Heart right ventricle (tissue), 16 donors: ENCODE measurements around the gene CHST12. TPM values are rescaled to one million over a fixed set of nuclear protein-coding genes. Genes with fewer than 3 reads are reported as not detected.

Experiments used
- ATAC-seq, 8 donors: fragments of 200-7000 bp; cut with Tn5 transposase; one replicate each; pipeline ENCODE4 v1.9.1; 2020; ENCODE audit warnings: mild to moderate bottlenecking in 8 of 8, moderate library complexity in 8 of 8, moderate number of reproducible peaks in 1 of 8
- DNase-seq, 2 donors: peaks; one replicate each; pipeline ENCODE4 v3.0.0-alpha.2; 2020
- H3K27ac ChIP-seq, 10 donors: fragments of 200-600 bp; sonication (generic) in 2 of 10; one replicate each; pipeline versions ENCODE4 v1.5.0 to v1.8.0; 2020 to 2022; ENCODE audit warnings: mild to moderate bottlenecking in 3 of 10
- H3K27me3 ChIP-seq, 7 donors: fragments of 200-600 bp; one replicate each; pipeline ENCODE4 v1.8.0; 2021 to 2022; ENCODE audit warnings: mild to moderate bottlenecking in 2 of 7
- H3K36me3 ChIP-seq, 9 donors: fragments of 200-600 bp; sonication (generic) in 1 of 9; one replicate each; pipeline versions ENCODE4 v1.5.0 to v1.8.0; 2020 to 2022; ENCODE audit warnings: mild to moderate bottlenecking in 2 of 9
- H3K4me1 ChIP-seq, 9 donors: fragments of 200-600 bp; sonication (generic) in 1 of 9; one replicate each; pipeline versions ENCODE4 v1.5.0 to v1.8.0; 2020 to 2022; ENCODE audit warnings: mild to moderate bottlenecking in 4 of 9
- H3K4me3 ChIP-seq, 10 donors: fragments of 200-600 bp; sonication (generic) in 2 of 10; one replicate each; pipeline versions ENCODE4 v1.5.0 to v1.8.0; 2020 to 2022; ENCODE audit warnings: mild to moderate bottlenecking in 7 of 10, moderate library complexity in 2 of 10
- H3K9me3 ChIP-seq, 11 donors: fragments of 200-600 bp in 10 of 11; sonication (generic) in 2 of 11; one replicate each; pipeline versions ENCODE4 v1.5.0 to v1.8.0; 2013 to 2022; ENCODE audit warnings: mild to moderate bottlenecking in 2 of 11, control low read depth in 1 of 11, moderate library complexity in 1 of 11
- WGBS, 2 donors: extraction: QIAGEN DNeasy Blood & Tissue Kit; methylation state at CpG; one replicate each; pipeline ENCODE4 v1.1.7; 2013; ENCODE audit warnings: inconsistent platforms in 1 of 2; 5-methylcytosine and 5-hydroxymethylcytosine counted together
- intact Hi-C, 10 donors: fragments of 100-400 bp; cut with DNase I; formaldehyde crosslinking; loops; one replicate each; pipeline versions ENCODE4 v1.11.1 to v1.14.2; 2022
- polyA plus RNA-seq, 2 donors: library from polyadenylated mRNA; stranded (reverse); fragments of 200-250 nt; gene quantifications; one replicate each; pipeline ENCODE4 v1.2.3, GENCODE V29; 2013
- total RNA-seq, 10 donors: library from RNA; stranded (reverse); fragmentation: NEBNext Ultra II Directional in 3 of 10; extraction: Animal tissue kit (Norgen Biotek cat#: 25700) in 3 of 10; gene quantifications; one replicate each; pipeline versions ENCODE4 v1.2.1 to v1.2.4, GENCODE V29; 2021 to 2023
- TF ChIP-seq, protein P1 (sequence below), 9 donors: fragments of 200-600 bp; sonication (generic) in 2 of 9; IDR thresholded peaks; one replicate each; pipeline versions ENCODE4 v1.5.0 to v1.8.0; 2021 to 2022; ENCODE audit warnings: antibody characterized with exemption in 9 of 9, mild to moderate bottlenecking in 5 of 9, moderate library complexity in 1 of 9
- donor health status: Arrhythmogenic right ventricular cardiomyopathy.
- donor health status: ischemic (EF 13 %, LVEDD 7.1; RV severe dilation, severe dysfunction).
- donor health status: healthy with polysubstance abuse.
- donor health status: DM: no; HTN: yes; CAD: no.
- donor health status: DM: no; HTN: no; CAD: no.
- donor health status: ischemic (EF 25% LVEDD 6.9; RV normal size, moderate dysfunction).
- donor health status: ischemic (EF 25% LVEDD 5.7; RV mildly dilated, moderate dysfunction).
- donor health status: healthy.
- donor health status: DM: yes; HTN: yes; CAD: no.
- donor health status: Ischemic cardiomyopathy.
- donor health status: ischemic (EF 35%, LVEDD 5.7; RV mildly dilated, moderate dysfunction).
- donor health status: nonischemic (EF 11% LVEDD 7.7; RV severe dilation, severe dysfunction).
- donor health status: DM: yes; HTN: yes; CAD: no.
- donor health status: PGD.
- donor health status: ischemic (EF 29% LVEDD 5.4; RV normal size, mild dysfunction).
- donor health status: nonischemic (EF 23%, LVEDD 6.1; RV moderate dilation, normal function).

Gene CHST12
- total and polyA plus RNA-seq, 12 donors, result 12.4 to 17.2 (median 14.0) TPM

DNA sequence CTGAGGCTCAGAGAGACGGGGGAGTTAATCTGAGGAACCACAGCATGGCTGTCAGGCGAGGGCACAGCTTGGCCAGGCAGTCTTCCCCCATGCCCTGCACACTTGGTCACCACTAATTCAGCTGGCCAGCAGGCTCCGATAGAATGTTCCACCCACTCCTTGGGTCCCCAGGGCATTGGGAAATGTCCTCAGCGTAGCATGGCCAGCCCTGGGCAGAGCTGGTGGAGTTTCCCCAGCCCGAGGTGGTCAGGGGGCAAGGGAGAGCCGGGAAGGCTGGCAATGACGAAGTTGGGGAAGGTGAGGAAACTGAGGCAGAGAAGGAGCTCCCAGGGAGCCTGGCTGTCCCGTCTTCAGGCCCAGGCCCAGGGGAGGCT is 84.8 kb downstream of the CHST12 start:
- TF ChIP-seq, protein P1, sequence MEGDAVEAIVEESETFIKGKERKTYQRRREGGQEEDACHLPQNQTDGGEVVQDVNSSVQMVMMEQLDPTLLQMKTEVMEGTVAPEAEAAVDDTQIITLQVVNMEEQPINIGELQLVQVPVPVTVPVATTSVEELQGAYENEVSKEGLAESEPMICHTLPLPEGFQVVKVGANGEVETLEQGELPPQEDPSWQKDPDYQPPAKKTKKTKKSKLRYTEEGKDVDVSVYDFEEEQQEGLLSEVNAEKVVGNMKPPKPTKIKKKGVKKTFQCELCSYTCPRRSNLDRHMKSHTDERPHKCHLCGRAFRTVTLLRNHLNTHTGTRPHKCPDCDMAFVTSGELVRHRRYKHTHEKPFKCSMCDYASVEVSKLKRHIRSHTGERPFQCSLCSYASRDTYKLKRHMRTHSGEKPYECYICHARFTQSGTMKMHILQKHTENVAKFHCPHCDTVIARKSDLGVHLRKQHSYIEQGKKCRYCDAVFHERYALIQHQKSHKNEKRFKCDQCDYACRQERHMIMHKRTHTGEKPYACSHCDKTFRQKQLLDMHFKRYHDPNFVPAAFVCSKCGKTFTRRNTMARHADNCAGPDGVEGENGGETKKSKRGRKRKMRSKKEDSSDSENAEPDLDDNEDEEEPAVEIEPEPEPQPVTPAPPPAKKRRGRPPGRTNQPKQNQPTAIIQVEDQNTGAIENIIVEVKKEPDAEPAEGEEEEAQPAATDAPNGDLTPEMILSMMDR (IDR thresholded peaks at IDR 0.05), result no peak
- H3K27ac ChIP-seq, result peak overlapping the region in 8 of 10 donors; percentile 39 to 88 (median 68)
- H3K27me3 ChIP-seq, result peaks cover 0 to 7% (median 0%) of the 10 kb centered on the region in 7 donors
- no peak for DNase-seq
- H3K9me3 ChIP-seq, result peaks cover 0 to 3% (median under 1%) of the 10 kb centered on the region in 11 donors
- H3K4me1 ChIP-seq, result peaks cover 22 to 60% (median 43%) of the 10 kb centered on the region in 9 donors
- 42 to 49% methylated on average over 8 of the region's 8 CpGs for WGBS, 2 donors
- H3K36me3 ChIP-seq, result no peaks in the 10 kb centered on the region
- intact Hi-C loops, result loop anchor here in 1 of 10 donors (5.0 kb wide), 1 partner anchor 34 kb away; no protein-coding TSS in a partner anchor
- no peak overlapping the region for H3K4me3 ChIP-seq
- ATAC-seq, result peak; percentile 28 to 81 (median 38)

GRCh38 chr7:2488681-2489080 is 85.3 kb downstream of the CHST12 start:
- TF ChIP-seq, protein P1 (IDR thresholded peaks at IDR 0.05), result no peak
- Histone ChIP-seq H3K27ac (peak overlapping the region in 8 of 10 donors; percentile 39 to 88 (median 68)), H3K36me3 (no peaks in the 10 kb centered on the region), H3K27me3 (peaks cover 0 to 7% (median 0%) of the 10 kb centered on the region in 7 donors), H3K4me3 (no peak overlapping the region), H3K9me3 (no peaks in the 10 kb centered on the region), H3K4me1 (peaks cover 25 to 60% (median 47%) of the 10 kb centered on the region in 9 donors)
- ATAC-seq (peak in 4 of 8 donors; percentile 3 to 7 (median 4)), DNase-seq (no peak)
- intact Hi-C loops, result loop anchor here in 1 of 10 donors (5.0 kb wide), 1 partner anchor 34 kb away; no protein-coding TSS in a partner anchor
- WGBS, 2 donors, result 22 to 25% methylated on average over 8 to 9 of the region's 9 CpGs

GRCh38 chr7:2490181-2490651 is 86.8 kb downstream of the CHST12 start:
- WGBS, 2 donors, result 50 to 56% methylated on average over 13 of the region's 13 CpGs
- ATAC-seq, result peak in 7 of 8 donors; percentile 4 to 36 (median 20)
- TF ChIP-seq, protein P1 (IDR thresholded peaks at IDR 0.05), result no peak
- no peaks in the 10 kb centered on the region for H3K9me3 ChIP-seq
- H3K4me3 ChIP-seq, result no peak overlapping the region
- peaks cover 31 to 66% (median 57%) of the 10 kb centered on the region in 9 donors for H3K4me1 ChIP-seq
- H3K27me3 ChIP-seq, result peaks cover 0 to 7% (median 0%) of the 10 kb centered on the region in 7 donors
- no peak for DNase-seq
- intact Hi-C loops, result no loop called here
- no peaks in the 10 kb centered on the region for H3K36me3 ChIP-seq
- peak overlapping the region in 9 of 10 donors; percentile 26 to 88 (median 75) for H3K27ac ChIP-seq

GRCh38 chr7:2492038-2492437 is 88.6 kb downstream of the CHST12 start:
- DNase-seq (no peak), ATAC-seq (no peak)
- TF ChIP-seq, protein P1 (IDR thresholded peaks at IDR 0.05), result no peak
- Histone ChIP-seq H3K27ac (no peak overlapping the region), H3K36me3 (no peaks in the 10 kb centered on the region), H3K27me3 (peaks cover 0 to 7% (median 0%) of the 10 kb centered on the region in 7 donors), H3K4me3 (no peak overlapping the region), H3K9me3 (no peaks in the 10 kb centered on the region), H3K4me1 (peaks cover 31 to 67% (median 57%) of the 10 kb centered on the region in 9 donors)
- intact Hi-C loops, result no loop called here
- WGBS, 2 donors, result 96 to 98% methylated on average over 2 of the region's 2 CpGs
